Duodenal mucosa (tissue), 2 donors: ENCODE data around the gene DGKI.

Experiments used
- H3K27ac ChIP-seq: one replicate; pipeline ENCODE4 v1.7.0; 2013; ENCODE audit warnings: low read depth, low read length
- H3K27me3 ChIP-seq, 2 donors: one replicate each; pipeline ENCODE4 v1.7.0; 2013; ENCODE audit warnings: low read length in 2 of 2, control low read depth in 1 of 2; ENCODE audit not compliant: insufficient read depth in 2 of 2, control insufficient read depth in 1 of 2
- H3K36me3 ChIP-seq, 2 donors: one replicate each; pipeline ENCODE4 v1.7.0; 2013; ENCODE audit warnings: low read length in 2 of 2, control low read depth in 1 of 2; ENCODE audit not compliant: insufficient read depth in 2 of 2, control insufficient read depth in 1 of 2
- H3K4me1 ChIP-seq, 2 donors: one replicate each; pipeline ENCODE4 v1.7.0; 2013; ENCODE audit warnings: low read length in 2 of 2, control low read depth in 1 of 2; ENCODE audit not compliant: insufficient read depth in 2 of 2, control insufficient read depth in 1 of 2
- H3K4me3 ChIP-seq, 2 donors: one replicate each; pipeline ENCODE4 v1.7.0; 2013; ENCODE audit warnings: low read length in 2 of 2, low read depth in 1 of 2
- H3K9ac ChIP-seq, 2 donors: one replicate each; pipeline ENCODE4 v1.7.0; 2013; ENCODE audit warnings: low read length in 2 of 2, low read depth in 1 of 2
- H3K9me3 ChIP-seq, 2 donors: one replicate each; pipeline ENCODE4 v1.7.0; 2013; ENCODE audit warnings: low read length in 2 of 2, control low read depth in 1 of 2; ENCODE audit not compliant: control insufficient read depth in 1 of 2

DGKI gene

GRCh38 chr7:137482466-137482865 lies 364.3 kb downstream of the DGKI start:
- H3K9ac ChIP-seq: no peak overlapping the region
- no peaks in the 10 kb centered on the region for H3K36me3 ChIP-seq
- no peak overlapping the region for H3K27ac ChIP-seq
- H3K4me1 ChIP-seq: no peaks in the 10 kb centered on the region
- H3K9me3 ChIP-seq: no peaks in the 10 kb centered on the region
- H3K27me3 ChIP-seq: no peaks in the 10 kb centered on the region
- no peak overlapping the region for H3K4me3 ChIP-seq

GRCh38 chr7:137480824-137481365 lies 365.9 kb downstream of the DGKI start:
- no peaks in the 10 kb centered on the region for H3K9me3 ChIP-seq
- H3K27me3 ChIP-seq: no peaks in the 10 kb centered on the region
- H3K9ac ChIP-seq: no peak overlapping the region
- no peaks in the 10 kb centered on the region for H3K36me3 ChIP-seq
- no peaks in the 10 kb centered on the region for H3K4me1 ChIP-seq
- H3K27ac ChIP-seq: no peak overlapping the region
- H3K4me3 ChIP-seq: no peak overlapping the region

GRCh38 chr7:137480401-137480800 lies 366.4 kb downstream of the DGKI start:
- no peak overlapping the region for H3K4me3 ChIP-seq
- no peaks in the 10 kb centered on the region for H3K36me3 ChIP-seq
- no peak overlapping the region for H3K9ac ChIP-seq
- H3K27me3 ChIP-seq: no peaks in the 10 kb centered on the region
- no peaks in the 10 kb centered on the region for H3K4me1 ChIP-seq
- no peaks in the 10 kb centered on the region for H3K9me3 ChIP-seq
- no peak overlapping the region for H3K27ac ChIP-seq

- H3K36me3 ChIP-seq: no peaks in the 10 kb centered on the region
- H3K9ac ChIP-seq: no peak overlapping the region
- H3K4me3 ChIP-seq: no peak overlapping the region
- no peaks in the 10 kb centered on the region for H3K4me1 ChIP-seq
- no peaks in the 10 kb centered on the region for H3K9me3 ChIP-seq
- no peak overlapping the region for H3K27ac ChIP-seq
- H3K27me3 ChIP-seq: no peaks in the 10 kb centered on the region
Observed at GRCh38 chr7:137476937-137477336, 369.8 kb downstream of the DGKI start.

- no peaks in the 10 kb centered on the region for H3K27me3 ChIP-seq
- H3K9ac ChIP-seq: no peak overlapping the region
- H3K9me3 ChIP-seq: no peaks in the 10 kb centered on the region
- no peak overlapping the region for H3K27ac ChIP-seq
- H3K4me1 ChIP-seq: no peaks in the 10 kb centered on the region
- no peaks in the 10 kb centered on the region for H3K36me3 ChIP-seq
- H3K4me3 ChIP-seq: no peak overlapping the region
Observed at GRCh38 chr7:137475966-137476365, 370.8 kb downstream of the DGKI start.

GRCh38 chr7:137474540-137475026 lies 372.2 kb downstream of the DGKI start:
- no peaks in the 10 kb centered on the region for H3K4me1 ChIP-seq
- H3K9ac ChIP-seq: no peak overlapping the region
- no peak overlapping the region for H3K4me3 ChIP-seq
- no peak overlapping the region for H3K27ac ChIP-seq
- no peaks in the 10 kb centered on the region for H3K36me3 ChIP-seq
- no peaks in the 10 kb centered on the region for H3K9me3 ChIP-seq
- H3K27me3 ChIP-seq: no peaks in the 10 kb centered on the region

- H3K9me3 ChIP-seq: no peaks in the 10 kb centered on the region
- H3K4me3 ChIP-seq: no peak overlapping the region
- no peak overlapping the region for H3K27ac ChIP-seq
- H3K4me1 ChIP-seq: no peaks in the 10 kb centered on the region
- no peaks in the 10 kb centered on the region for H3K36me3 ChIP-seq
- H3K27me3 ChIP-seq: no peaks in the 10 kb centered on the region
- no peak overlapping the region for H3K9ac ChIP-seq
Observed at GRCh38 chr7:137471128-137471527, 375.6 kb downstream of the DGKI start.

- Histone ChIP-seq H3K27me3 (no peaks in the 10 kb centered on the region), H3K36me3 (no peaks in the 10 kb centered on the region), H3K9ac (no peak overlapping the region), H3K4me3 (no peak overlapping the region), H3K9me3 (no peaks in the 10 kb centered on the region), H3K4me1 (no peaks in the 10 kb centered on the region), H3K27ac (no peak overlapping the region)
Observed at GRCh38 chr7:137469858-137470257, 376.9 kb downstream of the DGKI start.

- H3K4me1 ChIP-seq: no peaks in the 10 kb centered on the region
- no peaks in the 10 kb centered on the region for H3K36me3 ChIP-seq
- H3K9ac ChIP-seq: no peak overlapping the region
- H3K27me3 ChIP-seq: no peaks in the 10 kb centered on the region
- H3K4me3 ChIP-seq: no peak overlapping the region
- H3K27ac ChIP-seq: no peak overlapping the region
- H3K9me3 ChIP-seq: no peaks in the 10 kb centered on the region
Observed at GRCh38 chr7:137469191-137469811, 377.5 kb downstream of the DGKI start.

- H3K27ac ChIP-seq: no peak overlapping the region
Observed at GRCh38 chr7:137462847-137463246, 383.9 kb downstream of the DGKI start.

More at GRCh38 chr7:137462847-137463246, 383.9 kb downstream of the DGKI start:
- H3K4me1 ChIP-seq: no peaks in the 10 kb centered on the region
- no peaks in the 10 kb centered on the region for H3K9me3 ChIP-seq
- no peak overlapping the region for H3K4me3 ChIP-seq
- H3K9ac ChIP-seq: no peak overlapping the region
- no peaks in the 10 kb centered on the region for H3K27me3 ChIP-seq
- no peaks in the 10 kb centered on the region for H3K36me3 ChIP-seq
